Neuron (in vitro differentiated cells): ENCODE data around the gene TPX2.

Experiments used
- H2AFZ ChIP-seq: one replicate; pipeline ENCODE4 v1.6.1; 2013; ENCODE audit warnings: low read depth, mild to moderate bottlenecking, inconsistent platforms, low read length, moderate library complexity
- H3K27me3 ChIP-seq: one replicate; pipeline ENCODE4 v1.6.1; 2013; ENCODE audit warnings: low read length; ENCODE audit not compliant: insufficient read depth
- H3K36me3 ChIP-seq: one replicate; pipeline ENCODE4 v1.6.1; 2013; ENCODE audit warnings: low read length; ENCODE audit not compliant: insufficient read depth
- H3K4me1 ChIP-seq: one replicate; pipeline ENCODE4 v1.6.1; 2013; ENCODE audit warnings: low read length; ENCODE audit not compliant: insufficient read depth
- H3K4me3 ChIP-seq: 2 replicates; pipeline ENCODE4 v1.5.1; 2013; ENCODE audit warnings: mild to moderate bottlenecking, low read length, moderate library complexity
- H3K9me3 ChIP-seq: one replicate; pipeline ENCODE4 v1.6.1; 2013; ENCODE audit warnings: low read length

Gene TPX2

GRCh38 chr20:31700747-31701146, 38.3 kb upstream of the TPX2 start:
- no peaks in the 10 kb centered on the region for H3K27me3 ChIP-seq
- H3K4me3 ChIP-seq = no peak overlapping the region
- H3K4me1 ChIP-seq = no peaks in the 10 kb centered on the region
- no peak overlapping the region for H2AFZ ChIP-seq
- H3K36me3 ChIP-seq = peaks cover 23% of the 10 kb centered on the region
- peaks cover 2% of the 10 kb centered on the region for H3K9me3 ChIP-seq

GRCh38 chr20:31701591-31701990, 37.5 kb upstream of the TPX2 start:
- Histone ChIP-seq H3K4me3 (no peak overlapping the region), H3K27me3 (no peaks in the 10 kb centered on the region), H3K36me3 (peaks cover 24% of the 10 kb centered on the region), H3K9me3 (peaks cover 2% of the 10 kb centered on the region), H2AFZ (no peak overlapping the region), H3K4me1 (no peaks in the 10 kb centered on the region)

- Histone ChIP-seq H3K9me3 (peaks cover 2% of the 10 kb centered on the region), H3K4me3 (no peak overlapping the region), H3K36me3 (peaks cover 43% of the 10 kb centered on the region), H3K27me3 (no peaks in the 10 kb centered on the region), H3K4me1 (no peaks in the 10 kb centered on the region), H2AFZ (no peak overlapping the region)
Observed at GRCh38 chr20:31704225-31705119, 34.6 kb upstream of the TPX2 start.

GRCh38 chr20:31705191-31705590, 33.9 kb upstream of the TPX2 start:
- Histone ChIP-seq H3K9me3 (peaks cover 2% of the 10 kb centered on the region), H3K36me3 (peaks cover 45% of the 10 kb centered on the region), H2AFZ (no peak overlapping the region), H3K4me3 (no peak overlapping the region), H3K27me3 (no peaks in the 10 kb centered on the region), H3K4me1 (no peaks in the 10 kb centered on the region)

- H3K4me3 ChIP-seq = no peak overlapping the region
- no peak overlapping the region for H2AFZ ChIP-seq
- H3K9me3 ChIP-seq = peaks cover 2% of the 10 kb centered on the region
- H3K36me3 ChIP-seq = peaks cover 52% of the 10 kb centered on the region
- H3K4me1 ChIP-seq = no peaks in the 10 kb centered on the region
- H3K27me3 ChIP-seq = no peaks in the 10 kb centered on the region
Observed at GRCh38 chr20:31705598-31706597, 33.2 kb upstream of the TPX2 start.

- Histone ChIP-seq H3K4me1 (peaks cover under 1% of the 10 kb centered on the region), H3K4me3 (no peak overlapping the region), H3K27me3 (no peaks in the 10 kb centered on the region), H3K9me3 (peaks cover 2% of the 10 kb centered on the region), H3K36me3 (peaks cover 56% of the 10 kb centered on the region), H2AFZ (no peak overlapping the region)
Observed at GRCh38 chr20:31706607-31707257, 32.4 kb upstream of the TPX2 start.

GRCh38 chr20:31707258-31707615, 31.9 kb upstream of the TPX2 start:
- Histone ChIP-seq H2AFZ (no peak overlapping the region), H3K27me3 (no peaks in the 10 kb centered on the region), H3K9me3 (no peaks in the 10 kb centered on the region), H3K36me3 (peaks cover 52% of the 10 kb centered on the region), H3K4me3 (no peak overlapping the region), H3K4me1 (peaks cover 6% of the 10 kb centered on the region)

- Histone ChIP-seq H3K9me3 (no peaks in the 10 kb centered on the region), H3K4me1 (peaks cover 15% of the 10 kb centered on the region), H3K36me3 (peaks cover 52% of the 10 kb centered on the region)
Observed at GRCh38 chr20:31707994-31708735, 30.9 kb upstream of the TPX2 start.

GRCh38 chr20:31708736-31709534, 30.2 kb upstream of the TPX2 start:
- no peak overlapping the region for H3K4me3 ChIP-seq
- no peaks in the 10 kb centered on the region for H3K27me3 ChIP-seq
- no peaks in the 10 kb centered on the region for H3K9me3 ChIP-seq
- no peak overlapping the region for H2AFZ ChIP-seq
- H3K36me3 ChIP-seq = peaks cover 57% of the 10 kb centered on the region
- H3K4me1 ChIP-seq = peaks cover 18% of the 10 kb centered on the region

More at GRCh38 chr20:31707994-31708735, 30.9 kb upstream of the TPX2 start:
- Histone ChIP-seq H3K27me3 (no peaks in the 10 kb centered on the region), H2AFZ (no peak overlapping the region), H3K4me3 (no peak overlapping the region)

GRCh38 chr20:31709939-31710338, 29.2 kb upstream of the TPX2 start:
- Histone ChIP-seq H3K4me1 (peaks cover 18% of the 10 kb centered on the region), H3K27me3 (no peaks in the 10 kb centered on the region), H3K36me3 (peaks cover 58% of the 10 kb centered on the region), H2AFZ (no peak overlapping the region), H3K9me3 (no peaks in the 10 kb centered on the region), H3K4me3 (no peak overlapping the region)

- H3K4me1 ChIP-seq = peaks cover 18% of the 10 kb centered on the region
- H3K36me3 ChIP-seq = peaks cover 61% of the 10 kb centered on the region
- H2AFZ ChIP-seq = no peak overlapping the region
- H3K27me3 ChIP-seq = no peaks in the 10 kb centered on the region
- no peak overlapping the region for H3K4me3 ChIP-seq
- no peaks in the 10 kb centered on the region for H3K9me3 ChIP-seq
Observed at GRCh38 chr20:31710423-31711108, 28.5 kb upstream of the TPX2 start.
